D721Med (cell line): Measurements from ENCODE around the gene RIC8A.
A peak's percentile ranks its signal among the peaks of the same experiment; 100 is the strongest.
"Not testable (repeated sequence)": the region's sequence is repeated elsewhere in the genome, so short reads cannot be mapped to it uniquely, and the experiment has no call there.

ENCODE experiments used
- DNase-seq: peaks from one replicate; pipeline ENCODE4 v3.0.0; 2011; ENCODE audit warnings: low spot score; ENCODE audit not compliant: insufficient read length
- FAIRE-seq: peaks from 2 replicates; lab custom pipeline; 2011; peaks lifted over from hg19 to GRCh38; lab: Jason Lieb, UNC
- TF ChIP-seq, protein P1 (sequence below): IDR thresholded peaks from 2 replicates; pipeline ENCODE4 v1.5.1; 2012; ENCODE audit warnings: mild to moderate bottlenecking, control low read depth; ENCODE audit not compliant: insufficient read depth; ENCODE audit errors: missing control alignments

RIC8A gene

GRCh38 chr11:207208-207862 is at the start of gene RIC8A, which contains the start of gene BET1L:
Gene RIC8A, plus strand, starts transcription at chr11:207708. Its CDS starts 1,147 bp downstream, at chr11:208855.
Gene BET1L, minus strand, starts transcription at chr11:207399. Its CDS starts 78 bp downstream, at chr11:207321.
- FAIRE-seq: no peak
- TF ChIP-seq, protein P1, sequence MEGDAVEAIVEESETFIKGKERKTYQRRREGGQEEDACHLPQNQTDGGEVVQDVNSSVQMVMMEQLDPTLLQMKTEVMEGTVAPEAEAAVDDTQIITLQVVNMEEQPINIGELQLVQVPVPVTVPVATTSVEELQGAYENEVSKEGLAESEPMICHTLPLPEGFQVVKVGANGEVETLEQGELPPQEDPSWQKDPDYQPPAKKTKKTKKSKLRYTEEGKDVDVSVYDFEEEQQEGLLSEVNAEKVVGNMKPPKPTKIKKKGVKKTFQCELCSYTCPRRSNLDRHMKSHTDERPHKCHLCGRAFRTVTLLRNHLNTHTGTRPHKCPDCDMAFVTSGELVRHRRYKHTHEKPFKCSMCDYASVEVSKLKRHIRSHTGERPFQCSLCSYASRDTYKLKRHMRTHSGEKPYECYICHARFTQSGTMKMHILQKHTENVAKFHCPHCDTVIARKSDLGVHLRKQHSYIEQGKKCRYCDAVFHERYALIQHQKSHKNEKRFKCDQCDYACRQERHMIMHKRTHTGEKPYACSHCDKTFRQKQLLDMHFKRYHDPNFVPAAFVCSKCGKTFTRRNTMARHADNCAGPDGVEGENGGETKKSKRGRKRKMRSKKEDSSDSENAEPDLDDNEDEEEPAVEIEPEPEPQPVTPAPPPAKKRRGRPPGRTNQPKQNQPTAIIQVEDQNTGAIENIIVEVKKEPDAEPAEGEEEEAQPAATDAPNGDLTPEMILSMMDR: no peak
- DNase-seq: peak; percentile 82

DNA sequence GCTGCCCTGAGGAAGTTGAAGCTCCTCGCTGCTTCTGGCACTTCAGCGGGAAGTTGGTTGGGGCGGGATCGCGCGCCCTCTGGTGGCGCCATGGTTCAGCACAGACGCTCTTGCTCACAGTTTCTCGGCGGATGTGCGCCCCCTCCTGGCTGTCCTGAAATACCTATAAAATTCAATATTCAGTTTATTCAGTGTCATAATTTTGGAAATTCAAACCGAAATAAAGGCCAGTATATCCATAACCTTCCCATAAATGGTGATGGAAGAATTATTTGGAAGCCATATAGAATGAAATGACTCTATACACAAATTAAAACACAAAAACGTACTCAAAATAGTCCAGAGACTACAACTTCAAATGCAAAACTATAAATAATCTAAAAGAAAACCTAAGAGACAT is 27.3 kb upstream of the RIC8A start:
- not testable (repeated sequence) for DNase-seq, FAIRE-seq

GRCh38 chr11:189200-189783 is 18.2 kb upstream of the RIC8A start:
- not testable (repeated sequence) for FAIRE-seq, DNase-seq

GRCh38 chr11:189843-190311 is 17.6 kb upstream of the RIC8A start:
- FAIRE-seq, DNase-seq: not testable (repeated sequence)

- DNase-seq, FAIRE-seq: not testable (repeated sequence)
These were observed 17.0 kb upstream of the RIC8A start for GRCh38 chr11:190546-190945.

DNA sequence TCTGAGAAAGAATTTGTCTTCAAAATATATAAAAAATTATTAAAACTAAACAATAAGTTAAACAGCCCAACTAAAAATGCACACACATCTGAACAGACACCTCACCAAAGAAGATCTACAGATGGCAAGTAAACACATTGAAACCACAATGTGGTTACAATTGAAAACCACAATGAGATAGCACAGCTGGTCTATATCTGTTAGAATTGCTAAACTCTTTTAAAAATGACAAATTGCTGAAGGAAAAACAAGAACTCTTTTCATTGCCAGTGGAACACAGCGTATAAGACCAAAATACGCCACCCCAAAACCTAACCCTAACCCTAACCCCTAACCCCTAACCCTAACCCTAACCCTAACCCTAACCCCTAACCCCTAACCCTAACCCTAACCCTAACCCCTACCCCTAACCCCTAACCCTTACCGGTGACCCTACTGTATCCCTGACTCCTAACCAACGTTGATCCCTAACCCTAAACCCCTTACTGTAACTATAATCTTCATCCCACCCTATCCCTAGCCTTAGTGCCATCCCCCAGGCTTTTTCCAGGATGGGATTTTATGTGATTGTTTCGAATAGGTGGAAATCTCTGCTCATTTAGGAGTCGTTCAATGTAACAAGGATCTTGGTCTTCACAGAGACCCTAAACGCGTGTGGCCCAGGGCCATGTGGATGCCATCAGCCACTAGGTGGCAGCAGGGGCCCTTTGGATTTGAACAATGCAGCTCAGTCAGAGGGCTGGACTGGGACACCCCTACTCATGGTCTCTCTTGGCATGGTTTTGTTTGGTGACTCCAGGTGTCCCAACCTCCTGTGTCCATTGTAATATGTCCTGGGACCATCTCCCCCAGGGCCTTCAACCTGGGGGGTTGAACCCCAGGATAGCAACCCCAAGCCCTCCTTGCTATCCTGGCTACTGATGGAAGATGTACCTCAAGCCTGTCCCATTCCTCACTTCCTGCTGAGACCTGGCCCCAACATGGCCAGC is 15.7 kb upstream of the RIC8A start:
- not testable (repeated sequence) for DNase-seq, FAIRE-seq

- not testable (repeated sequence) for DNase-seq, FAIRE-seq
These were observed 14.8 kb upstream of the RIC8A start, which contains the start of gene SCGB1C1 for GRCh38 chr11:192674-193128. Gene SCGB1C1, plus strand, starts transcription at chr11:193078. Its CDS starts 22 bp downstream, at chr11:193100.

GRCh38 chr11:193481-193880 is 14.0 kb upstream of the RIC8A start:
- not testable (repeated sequence) for FAIRE-seq, DNase-seq

- DNase-seq (no peak), FAIRE-seq (no peak)
- TF ChIP-seq, protein P1: no peak
These were observed 10.4 kb upstream of the RIC8A start for GRCh38 chr11:196786-197731.

DNA sequence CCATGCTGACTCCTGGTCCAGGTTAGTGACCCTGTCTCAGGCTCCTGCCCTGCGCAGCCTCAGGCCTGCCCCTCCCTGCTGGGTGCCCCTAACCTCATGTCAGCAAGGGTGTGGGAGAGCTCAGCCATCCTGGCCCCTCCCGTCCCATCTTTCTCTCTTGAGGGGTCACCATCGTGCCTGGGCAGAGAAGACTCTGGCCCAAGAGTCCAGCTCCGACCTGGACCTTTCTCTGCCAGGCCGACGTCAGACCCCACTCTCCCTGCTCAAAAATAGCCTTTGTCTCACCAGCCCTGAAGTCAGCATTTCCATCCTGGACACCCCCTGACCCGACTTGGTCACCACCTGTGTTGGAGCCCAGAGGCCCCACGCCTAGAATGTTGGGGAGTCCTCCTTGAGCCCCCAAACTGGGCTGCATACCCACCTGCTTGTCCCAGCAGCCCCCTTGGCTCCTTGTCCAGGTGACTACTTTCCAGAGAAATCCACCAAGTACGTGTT is 9.7 kb upstream of the RIC8A start:
- TF ChIP-seq, protein P1: no peak
- no peak for DNase-seq
- no peak for FAIRE-seq
